Naive B cell (primary cell): ENCODE data around the gene IMMP2L. TPM values are rescaled to one million over a fixed set of nuclear protein-coding genes. Genes with fewer than 3 reads are reported as not detected.

Source experiments
- ATAC-seq, 2 donors: fragments of 150-1000 bp; cut with Tn5 transposase; 2 replicates each; pipeline ENCODE4 v1.10.0; 2021; ENCODE audit warnings: low read depth in 2 of 2, mild to moderate bottlenecking in 2 of 2, moderate library complexity in 2 of 2
- DNase-seq: peaks from one replicate; pipeline ENCODE4 v3.0.0; 2022
- H3K27ac Mint-ChIP-seq, 6 donors: one replicate each; pipeline ENCODE4 v1.8.0; 2020 to 2022; ENCODE audit warnings: mild to moderate bottlenecking in 6 of 6, mixed read lengths in 6 of 6, moderate library complexity in 5 of 6, inconsistent platforms in 2 of 6
- H3K27me3 Mint-ChIP-seq, 3 donors: one replicate each; pipeline ENCODE4 v1.8.0; 2021 to 2022; ENCODE audit warnings: mixed read lengths in 3 of 3, mild to moderate bottlenecking in 1 of 3
- H3K36me3 Mint-ChIP-seq, 2 donors: one replicate each; pipeline ENCODE4 v1.8.0; 2020 to 2022; ENCODE audit warnings: mixed read lengths in 2 of 2, inconsistent platforms in 1 of 2, mild to moderate bottlenecking in 1 of 2
- H3K4me1 Mint-ChIP-seq, 3 donors: one replicate each; pipeline ENCODE4 v1.8.0; 2020 to 2022; ENCODE audit warnings: mixed read lengths in 3 of 3, inconsistent platforms in 1 of 3, mild to moderate bottlenecking in 1 of 3, moderate library complexity in 1 of 3
- H3K4me3 Mint-ChIP-seq, 8 donors: one replicate each; pipeline ENCODE4 v1.8.0; 2020 to 2022; ENCODE audit warnings: mild to moderate bottlenecking in 8 of 8, mixed read lengths in 8 of 8, moderate library complexity in 8 of 8, inconsistent platforms in 2 of 8
- H3K9me3 Mint-ChIP-seq, 7 donors: one replicate each; pipeline ENCODE4 v1.8.0; 2020 to 2022; ENCODE audit warnings: mixed read lengths in 7 of 7, mild to moderate bottlenecking in 5 of 7, inconsistent platforms in 2 of 7, moderate library complexity in 1 of 7
- polyA plus RNA-seq, 6 donors: library from polyadenylated mRNA; unstranded; fragments of 300-500 nt; fragmentation: Illumina TruSeq; gene quantifications; one replicate each; pipeline ENCODE4 v1.2.3, GENCODE V29; 2021; ENCODE audit warnings: low read depth in 6 of 6

Gene IMMP2L
- polyA plus RNA-seq, 6 donors from 2014 or later = 14.9 to 34.0 (median 25.9) TPM

GRCh38 chr7:111202321-111202720, 360.0 kb downstream of the IMMP2L start:
- Mint-ChIP-seq H3K27ac (no peak overlapping the region), H3K27me3 (no peaks in the 10 kb centered on the region), H3K36me3 (peaks cover 7 to 21% of the 10 kb centered on the region in 2 donors), H3K4me3 (no peak overlapping the region), H3K4me1 (no peaks in the 10 kb centered on the region), H3K9me3 (peaks cover 0 to 18% (median 9%) of the 10 kb centered on the region in 7 donors)
- no peak for ATAC-seq
- DNase-seq = no peak

- no peaks in the 10 kb centered on the region for H3K27me3 Mint-ChIP-seq
- DNase-seq (no peak), ATAC-seq (no peak)
- no peak overlapping the region for H3K27ac Mint-ChIP-seq
- no peaks in the 10 kb centered on the region for H3K4me1 Mint-ChIP-seq
- peaks cover 7 to 21% of the 10 kb centered on the region in 2 donors for H3K36me3 Mint-ChIP-seq
- H3K4me3 Mint-ChIP-seq = no peak overlapping the region
- peaks cover 0 to 18% (median 9%) of the 10 kb centered on the region in 7 donors for H3K9me3 Mint-ChIP-seq
These were observed 362.6 kb downstream of the IMMP2L start for GRCh38 chr7:111199643-111200042.

GRCh38 chr7:111198255-111198654, 364.0 kb downstream of the IMMP2L start:
- no peak overlapping the region for H3K4me3 Mint-ChIP-seq
- peaks cover 7 to 16% of the 10 kb centered on the region in 2 donors for H3K36me3 Mint-ChIP-seq
- no peak overlapping the region for H3K27ac Mint-ChIP-seq
- H3K4me1 Mint-ChIP-seq = no peaks in the 10 kb centered on the region
- ATAC-seq = no peak
- H3K27me3 Mint-ChIP-seq = no peaks in the 10 kb centered on the region
- DNase-seq = no peak
- peaks cover 0 to 18% (median 9%) of the 10 kb centered on the region in 7 donors for H3K9me3 Mint-ChIP-seq

GRCh38 chr7:111196655-111197054, 365.6 kb downstream of the IMMP2L start:
- no peak for ATAC-seq
- H3K27ac Mint-ChIP-seq = no peak overlapping the region

GRCh38 chr7:111192614-111193413, 369.5 kb downstream of the IMMP2L start:
- Mint-ChIP-seq H3K27ac (peak overlapping the region in 1 of 6 donors; percentile 87), H3K4me3 (no peak overlapping the region), H3K9me3 (peaks cover 0 to 9% (median 6%) of the 10 kb centered on the region in 7 donors), H3K4me1 (no peaks in the 10 kb centered on the region), H3K36me3 (no peaks in the 10 kb centered on the region), H3K27me3 (no peaks in the 10 kb centered on the region)
- DNase-seq (no peak), ATAC-seq (no peak)

More at GRCh38 chr7:111196655-111197054, 365.6 kb downstream of the IMMP2L start:
- Mint-ChIP-seq H3K9me3 (peaks cover 0 to 4% (median 0%) of the 10 kb centered on the region in 7 donors), H3K27me3 (no peaks in the 10 kb centered on the region), H3K4me3 (no peak overlapping the region), H3K36me3 (peaks cover 0 to under 1% of the 10 kb centered on the region in 2 donors), H3K4me1 (no peaks in the 10 kb centered on the region)
- DNase-seq = no peak

GRCh38 chr7:111190804-111191203, 371.5 kb downstream of the IMMP2L start:
- Mint-ChIP-seq H3K9me3 (peaks cover 0 to 10% (median 6%) of the 10 kb centered on the region in 7 donors), H3K27ac (peak overlapping the region in 1 of 6 donors; percentile 53), H3K36me3 (no peaks in the 10 kb centered on the region), H3K27me3 (no peaks in the 10 kb centered on the region), H3K4me1 (no peaks in the 10 kb centered on the region), H3K4me3 (no peak overlapping the region)
- no peak for DNase-seq
- no peak for ATAC-seq

- H3K4me1 Mint-ChIP-seq = no peaks in the 10 kb centered on the region
- H3K27ac Mint-ChIP-seq = no peak overlapping the region
- no peaks in the 10 kb centered on the region for H3K27me3 Mint-ChIP-seq
- peaks cover 0 to 17% (median 8%) of the 10 kb centered on the region in 7 donors for H3K9me3 Mint-ChIP-seq
- ATAC-seq (no peak), DNase-seq (no peak)
- no peak overlapping the region for H3K4me3 Mint-ChIP-seq
- peaks cover 0 to 15% of the 10 kb centered on the region in 2 donors for H3K36me3 Mint-ChIP-seq
These were observed 377.3 kb downstream of the IMMP2L start for GRCh38 chr7:111184987-111185386.

- Mint-ChIP-seq H3K9me3 (peaks cover 0 to 12% (median 6%) of the 10 kb centered on the region in 7 donors), H3K36me3 (peaks cover 0 to 21% of the 10 kb centered on the region in 2 donors), H3K4me3 (no peak overlapping the region), H3K27me3 (no peaks in the 10 kb centered on the region), H3K4me1 (no peaks in the 10 kb centered on the region), H3K27ac (no peak overlapping the region)
- ATAC-seq (no peak), DNase-seq (no peak)
These were observed 379.0 kb downstream of the IMMP2L start for GRCh38 chr7:111183321-111183720.

GRCh38 chr7:111180338-111180737, 382.0 kb downstream of the IMMP2L start:
- no peak for ATAC-seq
- H3K36me3 Mint-ChIP-seq = peaks cover 0 to 21% of the 10 kb centered on the region in 2 donors
- H3K27me3 Mint-ChIP-seq = no peaks in the 10 kb centered on the region
- peaks cover 0 to 7% (median 3%) of the 10 kb centered on the region in 7 donors for H3K9me3 Mint-ChIP-seq
- DNase-seq = no peak
- no peak overlapping the region for H3K27ac Mint-ChIP-seq
- no peaks in the 10 kb centered on the region for H3K4me1 Mint-ChIP-seq
- no peak overlapping the region for H3K4me3 Mint-ChIP-seq

GRCh38 chr7:111175908-111176441, 386.3 kb downstream of the IMMP2L start:
- H3K4me3 Mint-ChIP-seq = no peak overlapping the region
- H3K27ac Mint-ChIP-seq = no peak overlapping the region
- H3K4me1 Mint-ChIP-seq = no peaks in the 10 kb centered on the region
- H3K36me3 Mint-ChIP-seq = peaks cover 0 to 9% of the 10 kb centered on the region in 2 donors
- H3K27me3 Mint-ChIP-seq = no peaks in the 10 kb centered on the region
- peaks cover 0 to 1% (median 0%) of the 10 kb centered on the region in 7 donors for H3K9me3 Mint-ChIP-seq
- DNase-seq (no peak), ATAC-seq (no peak)

- H3K4me3 Mint-ChIP-seq = no peak overlapping the region
- no peaks in the 10 kb centered on the region for H3K4me1 Mint-ChIP-seq
- DNase-seq = no peak
- ATAC-seq = no peak
- H3K36me3 Mint-ChIP-seq = peaks cover 0 to 6% of the 10 kb centered on the region in 2 donors
- H3K27me3 Mint-ChIP-seq = no peaks in the 10 kb centered on the region
- no peak overlapping the region for H3K27ac Mint-ChIP-seq
- H3K9me3 Mint-ChIP-seq = peaks cover 0 to 1% (median 0%) of the 10 kb centered on the region in 7 donors
These were observed 387.8 kb downstream of the IMMP2L start for GRCh38 chr7:111174510-111174909.

- no peak for DNase-seq
- Mint-ChIP-seq H3K4me3 (no peak overlapping the region), H3K36me3 (peaks cover 0 to 9% of the 10 kb centered on the region in 2 donors), H3K4me1 (no peaks in the 10 kb centered on the region), H3K27ac (no peak overlapping the region), H3K27me3 (no peaks in the 10 kb centered on the region), H3K9me3 (peaks cover 0 to 1% (median 0%) of the 10 kb centered on the region in 7 donors)
- ATAC-seq = no peak
These were observed 388.3 kb downstream of the IMMP2L start for GRCh38 chr7:111173990-111174389.

GRCh38 chr7:111173528-111173927, 388.8 kb downstream of the IMMP2L start:
- Mint-ChIP-seq H3K4me1 (no peaks in the 10 kb centered on the region), H3K27me3 (no peaks in the 10 kb centered on the region), H3K4me3 (no peak overlapping the region), H3K9me3 (no peaks in the 10 kb centered on the region), H3K36me3 (peaks cover 0 to 5% of the 10 kb centered on the region in 2 donors), H3K27ac (no peak overlapping the region)
- ATAC-seq (no peak), DNase-seq (no peak)
